Endothelial cell of umbilical vein (primary cell): ENCODE measurements around the gene C17orf107. TPM values are rescaled to one million over a fixed set of nuclear protein-coding genes. Genes with fewer than 3 reads are reported as not detected.
"Not testable (repeated sequence)": the region's sequence is repeated elsewhere in the genome, so short reads cannot be mapped to it uniquely, and the experiment has no call there.

Experiments used
- BruUV-seq: library from RNA; stranded (reverse); fragments of 400-500 nt; replicated peaks from 2 replicates; lab custom pipeline; 2021; lab: Mats Ljungman, UMichigan
- CTCF ChIA-PET: fragments of 300-600, 350-600 bp; sonication (Branson Sonifier 250); formaldehyde crosslinking; loops from one replicate; lab custom pipeline; 2021; ENCODE audit warnings: antibody characterized with exemption, inconsistent platforms; lab: Charles Lee
- POLR2A ChIA-PET: fragments of 300-600, 350-600 bp; sonication (Branson Sonifier 250); formaldehyde crosslinking; loops from one replicate; lab custom pipeline; 2021; ENCODE audit warnings: antibody characterized with exemption, inconsistent platforms; lab: Charles Lee
- DNase-seq: peaks from one replicate; pipeline ENCODE4 v3.0.0-alpha.2; 2011; ENCODE audit warnings: low read depth, low spot score
- FAIRE-seq: peaks from 2 replicates; lab custom pipeline; 2011; peaks lifted over from hg19 to GRCh38; lab: Jason Lieb, UNC
- H2AFZ ChIP-seq: 2 replicates; pipeline ENCODE4 v1.6.0; 2012; ENCODE audit warnings: low read depth, low read length, control low read depth, inconsistent platforms
- H3K27ac ChIP-seq: 2 replicates; pipeline ENCODE4 v1.5.1; 2011; ENCODE audit warnings: low read depth, mild to moderate bottlenecking, control low read depth, low read length, moderate library complexity; ENCODE audit not compliant: insufficient read depth
- H3K27me3 ChIP-seq, 2 experiments: 2 replicates each; pipeline versions ENCODE4 v1.6.0 to v1.6.1; 2011; ENCODE audit warnings: low read length in 2 of 2, mixed read lengths in 1 of 2; ENCODE audit not compliant: control insufficient read depth in 2 of 2, insufficient read depth in 2 of 2
- H3K36me3 ChIP-seq, 2 experiments: 2 replicates in 1 of 2; 3 replicates in 1 of 2; pipeline ENCODE4 v1.5.1; 2011; ENCODE audit warnings: low read length in 2 of 2, mild to moderate bottlenecking in 1 of 2, moderate library complexity in 1 of 2; ENCODE audit not compliant: control insufficient read depth in 2 of 2, insufficient read depth in 2 of 2; ENCODE audit errors: extremely low read depth in 1 of 2
- H3K4me1 ChIP-seq: 3 replicates; pipeline ENCODE4 v1.5.1; 2011; ENCODE audit warnings: mild to moderate bottlenecking, low read length; ENCODE audit not compliant: control insufficient read depth, insufficient read depth; ENCODE audit errors: extremely low read depth
- H3K4me2 ChIP-seq: 2 replicates; pipeline ENCODE4 v1.6.1; 2011; ENCODE audit warnings: low read length, control low read depth, mixed read lengths; ENCODE audit not compliant: insufficient read depth
- H3K4me3 ChIP-seq, 3 experiments: fragments of 200-600 bp in 1 of 3; sonication (generic), shearing (Covaris generic) in 1 of 3; replicated peaks in 1 of 3; 2 replicates each; pipeline ENCODE4 v1.5.1; 2011 to 2016; ENCODE audit warnings: control low read depth in 3 of 3, low read length in 3 of 3, mild to moderate bottlenecking in 2 of 3, inconsistent platforms in 1 of 3, low read depth in 1 of 3, moderate library complexity in 1 of 3; ENCODE audit not compliant: insufficient read depth in 1 of 3
- H3K79me2 ChIP-seq: 2 replicates; pipeline ENCODE4 v1.6.0; 2012; ENCODE audit warnings: low read length, inconsistent platforms; ENCODE audit not compliant: control insufficient read depth, insufficient read depth
- H3K9ac ChIP-seq: replicated peaks from 2 replicates; pipeline ENCODE3; 2011; ENCODE audit warnings: low read length, control low read depth; ENCODE audit not compliant: insufficient read depth; ENCODE audit errors: extremely low read depth
- H3K9me1 ChIP-seq: replicated peaks from 3 replicates; pipeline ENCODE4 v1.6.0; 2011; ENCODE audit warnings: mild to moderate bottlenecking, low read length; ENCODE audit not compliant: control insufficient read depth, insufficient read depth; ENCODE audit errors: extremely low read depth
- H3K9me3 ChIP-seq: replicated peaks from 2 replicates; pipeline ENCODE4 v1.5.1; 2012; ENCODE audit warnings: low read length, inconsistent platforms; ENCODE audit not compliant: control insufficient read depth, insufficient read depth
- H4K20me1 ChIP-seq: replicated peaks from 2 replicates; pipeline ENCODE3; 2011; ENCODE audit warnings: mild to moderate bottlenecking, low read length; ENCODE audit not compliant: control insufficient read depth, insufficient read depth; ENCODE audit errors: extremely low read depth
- CTCF ChIP-seq, 2 donors: IDR thresholded peaks; 1 replicate in 1 of 2; 2 replicates in 1 of 2; pipeline ENCODE4 v1.5.1; 2011; ENCODE audit warnings: low read length in 2 of 2, mild to moderate bottlenecking in 2 of 2, moderate library complexity in 2 of 2, control low read depth in 1 of 2, inconsistent platforms in 1 of 2, low read depth in 1 of 2; ENCODE audit not compliant: insufficient read depth in 1 of 2; ENCODE audit errors: extremely low read depth in 1 of 2
- GATA2 ChIP-seq: IDR thresholded peaks from 2 replicates; pipeline ENCODE4 v1.7.0; 2011; ENCODE audit warnings: low read depth, mild to moderate bottlenecking, moderate library complexity, mixed read lengths, low read length; ENCODE audit not compliant: insufficient read length, insufficient read depth
- JUN ChIP-seq: IDR thresholded peaks from 2 replicates; pipeline ENCODE4 v1.6.1; 2011; ENCODE audit warnings: borderline replicate concordance, low read depth; ENCODE audit not compliant: insufficient read length, insufficient read depth
- MYC ChIP-seq: IDR thresholded peaks from one replicate; pipeline ENCODE4 v1.6.1; 2011; ENCODE audit warnings: mild to moderate bottlenecking, low read depth, low read length
- POLR2A ChIP-seq: IDR thresholded peaks from 2 replicates; pipeline ENCODE4 v1.6.1; 2012; ENCODE audit warnings: low read depth, mild to moderate bottlenecking, control low read depth, low read length
- dilution Hi-C: fragments of 300-500 bp; cut with MboI; formaldehyde crosslinking; loops from one replicate; pipeline ENCODE4 v1.15.0; 2019; ENCODE audit warnings: low sequenced_read_pairs; ENCODE audit not compliant: extremely low pct_ligation_motif_present
- intact Hi-C: fragments of 100-400 bp; cut with micrococcal nuclease; formaldehyde crosslinking; loops from one replicate; pipeline ENCODE4 v1.10.0; 2022
- polyA plus RNA-seq, 4 experiments: library from polyadenylated mRNA; depleted of rRNA in 3 of 4; stranded (reverse) in 3 of 4; unstranded in 1 of 4; fragments of >200 nt; gene quantifications; 2 replicates each; pipeline versions ENCODE4 v1.2.1 to v1.2.3, GENCODE V29; 2011 to 2012; ENCODE audit warnings: missing spikeins in 1 of 4
- total RNA-seq: library from RNA; stranded (reverse); gene quantifications from 2 replicates; pipeline ENCODE4 v1.2.3, GENCODE V29; 2021

The C17orf107 gene
- total and polyA plus RNA-seq, 2 donors (not counting 3 experiments of a cell fraction or from before 2014, with no cell fraction given): 0.68 to 1.0 TPM

GRCh38 chr17:4862720-4863119, 36.6 kb upstream of the C17orf107 start:
- peaks cover 28% of the 10 kb centered on the region for H3K4me1 ChIP-seq
- DNase-seq (no peak), FAIRE-seq (no peak)
- no peak overlapping the region for H3K4me2 ChIP-seq
- peaks cover 27% of the 10 kb centered on the region for H3K79me2 ChIP-seq
- peaks cover 0 to 2% of the 10 kb centered on the region in 2 experiments for H3K36me3 ChIP-seq
- H3K9me1 ChIP-seq: no peaks in the 10 kb centered on the region
- H3K27ac ChIP-seq: no peak overlapping the region
- no peaks in the 10 kb centered on the region for H3K27me3 ChIP-seq
- no peaks in the 10 kb centered on the region for H4K20me1 ChIP-seq
- POLR2A ChIA-PET: interaction anchor here (0.6 kb wide), 1 partner anchor 8 kb away, joined by 3 read pairs; no protein-coding TSS in a partner anchor
- BruUV-seq: no TSS peak
- CTCF ChIA-PET: interaction anchor here (0.8 to 2.1 kb wide), 3 partner anchors 19 to 76 kb away, joined by 3 to 4 read pairs (median 3); no protein-coding TSS in a partner anchor
- H3K4me3 ChIP-seq: no peak overlapping the region
- no peak for TF ChIP-seq JUN
- no peak for TF ChIP-seq POLR2A
- no peak for TF ChIP-seq CTCF (IDR thresholded peaks at IDR 0.05; ENCODE audit: extremely low read depth in 1 of 2, insufficient read depth in 1 of 2, low read depth in 1 of 2, low read length in 2 of 2)
- intact Hi-C loops (no loop called here), dilution Hi-C loops (no loop called here)
- no peak overlapping the region for H2AFZ ChIP-seq
- no peaks in the 10 kb centered on the region for H3K9me3 ChIP-seq
- H3K9ac ChIP-seq: no peak overlapping the region

GRCh38 chr17:4863321-4863720, 36.0 kb upstream of the C17orf107 start:
- Histone ChIP-seq H3K9me3 (no peaks in the 10 kb centered on the region), H3K4me1 (peaks cover 22% of the 10 kb centered on the region), H3K9ac (no peak overlapping the region), H2AFZ (no peak overlapping the region), H4K20me1 (no peaks in the 10 kb centered on the region), H3K4me3 (no peak overlapping the region), H3K36me3 (peaks cover 0 to 2% of the 10 kb centered on the region in 2 experiments), H3K4me2 (no peak overlapping the region), H3K79me2 (peaks cover 27% of the 10 kb centered on the region), H3K27me3 (no peaks in the 10 kb centered on the region), H3K27ac (no peak overlapping the region), H3K9me1 (no peaks in the 10 kb centered on the region)
- no peak for FAIRE-seq
- CTCF ChIA-PET: interaction anchor here (0.8 to 2.1 kb wide), 3 partner anchors 14 to 76 kb away, joined by 3 to 4 read pairs (median 4); no protein-coding TSS in a partner anchor
- peak; percentile 25 for DNase-seq
- dilution Hi-C loops: no loop called here
- intact Hi-C loops: no loop called here
- no TSS peak for BruUV-seq
- TF ChIP-seq GATA2: no peak
- TF ChIP-seq CTCF (IDR thresholded peaks at IDR 0.05; ENCODE audit: extremely low read depth in 1 of 2, insufficient read depth in 1 of 2, low read depth in 1 of 2, low read length in 2 of 2): no peak
- TF ChIP-seq MYC: no peak
- POLR2A ChIA-PET: interaction anchor here (0.6 kb wide), 1 partner anchor 7 kb away, joined by 3 read pairs; no protein-coding TSS in a partner anchor

DNA sequence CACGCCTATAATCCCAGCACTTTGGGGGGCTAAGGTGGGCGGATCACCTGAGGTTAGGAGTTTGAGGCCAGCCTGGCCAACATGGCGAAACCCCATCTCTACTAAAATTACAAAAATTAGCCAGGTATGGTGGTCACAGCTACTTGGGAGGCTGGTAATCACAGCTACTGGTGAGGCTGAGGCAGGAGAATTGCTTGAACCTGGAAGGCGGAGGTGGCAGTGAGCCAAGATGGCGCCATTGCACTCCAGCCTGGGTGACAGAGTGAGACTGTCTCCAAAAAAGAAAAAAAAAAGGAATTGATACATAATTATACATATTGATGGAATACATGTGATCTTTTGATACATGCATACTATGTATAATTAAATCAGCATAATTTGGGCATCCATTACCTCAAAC, 31.8 kb upstream of the C17orf107 start:
- intact Hi-C loops, FAIRE-seq, H3K36me3 ChIP-seq, H3K79me2 ChIP-seq, POLR2A ChIA-PET, H3K9ac ChIP-seq, H2AFZ ChIP-seq, H4K20me1 ChIP-seq, BruUV-seq, H3K27ac ChIP-seq, H3K4me1 ChIP-seq, H3K4me2 ChIP-seq, H3K9me1 ChIP-seq, dilution Hi-C loops, H3K27me3 ChIP-seq, H3K4me3 ChIP-seq, H3K9me3 ChIP-seq, DNase-seq: not testable (repeated sequence)
- CTCF ChIA-PET: interaction anchor here (0.9 to 1.5 kb wide), 3 partner anchors 9 to 78 kb away, joined by 3 to 6 read pairs (median 3); no protein-coding TSS in a partner anchor
